OCI-LY1 (cell line): Measurements from ENCODE around the gene SRSF1.

Experiments
- H2AFZ ChIP-seq: fragments of 200-600 bp; sonication (generic), shearing (Covaris generic); 2 replicates; pipeline ENCODE4 v1.6.0; 2014; ENCODE audit warnings: antibody characterized with exemption, mild to moderate bottlenecking, low read length
- H3F3A ChIP-seq: fragments of 200-600 bp; sonication (generic), shearing (Covaris generic); 2 replicates; pipeline ENCODE4 v1.6.0; 2014; ENCODE audit warnings: mild to moderate bottlenecking, antibody characterized with exemption, low read length, moderate library complexity; ENCODE audit not compliant: insufficient read depth
- H3K27ac ChIP-seq: fragments of 200-600 bp; sonication (generic); 2 replicates; pipeline ENCODE4 v1.5.1; 2014; ENCODE audit warnings: low read length, mixed run types, mild to moderate bottlenecking, low read depth; ENCODE audit not compliant: poor library complexity, severe bottlenecking
- H3K27me3 ChIP-seq: fragments of 200-600 bp; sonication (generic); 2 replicates; pipeline ENCODE4 v1.6.0; 2014; ENCODE audit warnings: antibody characterized with exemption, mild to moderate bottlenecking, low read length, moderate library complexity; ENCODE audit not compliant: insufficient read depth
- H3K36me3 ChIP-seq: fragments of 200-600 bp; sonication (generic); 2 replicates; pipeline ENCODE4 v1.6.1; 2014; ENCODE audit warnings: mild to moderate bottlenecking, antibody characterized with exemption, low read length, moderate library complexity, mixed read lengths; ENCODE audit not compliant: insufficient read depth
- H3K4me1 ChIP-seq: fragments of 200-600 bp; sonication (generic); 2 replicates; pipeline ENCODE4 v1.5.1; 2014; ENCODE audit warnings: mild to moderate bottlenecking, low read length, moderate library complexity; ENCODE audit not compliant: insufficient read depth, severe bottlenecking
- H3K4me2 ChIP-seq: fragments of 200-600 bp; sonication (generic), shearing (Covaris generic); 2 replicates; pipeline ENCODE4 v1.6.1; 2014; ENCODE audit warnings: low read length
- H3K4me3 ChIP-seq: fragments of 200-600 bp; sonication (generic); 2 replicates; pipeline ENCODE4 v1.5.1; 2014; ENCODE audit warnings: low read length, low read depth, mild to moderate bottlenecking, mixed read lengths; ENCODE audit not compliant: poor library complexity, severe bottlenecking
- H3K79me2 ChIP-seq: fragments of 200-600 bp; shearing (Covaris generic); 2 replicates; pipeline ENCODE4 v1.6.1; 2016; ENCODE audit warnings: mixed run types, low read length, mixed read lengths; ENCODE audit not compliant: insufficient read depth
- H3K9ac ChIP-seq: fragments of 200-600 bp; sonication (generic), shearing (Covaris generic); 2 replicates; pipeline ENCODE4 v1.6.1; 2014; ENCODE audit warnings: mild to moderate bottlenecking, low read length, mixed read lengths
- H3K9me2 ChIP-seq: fragments of 200-600 bp; sonication (generic), shearing (Covaris generic); 2 replicates; pipeline ENCODE4 v1.6.1; 2014; ENCODE audit warnings: low read depth, mild to moderate bottlenecking, low read length, mixed read lengths
- H3K9me3 ChIP-seq: fragments of 200-600 bp; shearing (Covaris generic); 2 replicates; pipeline ENCODE4 v1.6.1; 2014; ENCODE audit warnings: low read length, mixed read lengths
- H4K20me1 ChIP-seq: fragments of 200-600 bp; sonication (generic), shearing (Covaris generic); 2 replicates; pipeline ENCODE4 v1.6.0; 2016; ENCODE audit warnings: mild to moderate bottlenecking, low read length; ENCODE audit not compliant: insufficient read depth
- CTCF ChIP-seq: fragments of 200-600 bp; sonication (generic), shearing (Covaris generic); IDR thresholded peaks from 2 replicates; pipeline ENCODE4 v1.5.1; 2017; ENCODE audit warnings: mild to moderate bottlenecking, antibody characterized with exemption, low read length, moderate library complexity, mixed read lengths
- EZH2 ChIP-seq: fragments of 200-600 bp; sonication (generic), shearing (Covaris generic); IDR thresholded peaks from 2 replicates; pipeline ENCODE4 v1.8.0; 2017; ENCODE audit warnings: borderline replicate concordance, mixed run types, mild to moderate bottlenecking, antibody characterized with exemption, low read length, moderate library complexity, mixed read lengths

Gene SRSF1

GRCh38 chr17:58050966-58051365 lies 43.9 kb upstream of the SRSF1 start:
- H3K9me2 ChIP-seq = no peaks in the 10 kb centered on the region
- no peak overlapping the region for H2AFZ ChIP-seq
- H3K27me3 ChIP-seq = peaks cover 6% of the 10 kb centered on the region; the same call in 1 of the 2 replicates
- no peaks in the 10 kb centered on the region for H3F3A ChIP-seq
- no peak overlapping the region for H3K27ac ChIP-seq
- no peaks in the 10 kb centered on the region for H4K20me1 ChIP-seq
- no peaks in the 10 kb centered on the region for H3K4me1 ChIP-seq
- no peaks in the 10 kb centered on the region for H3K9me3 ChIP-seq
- no peak overlapping the region for H3K4me3 ChIP-seq
- TF ChIP-seq CTCF (no peak), EZH2 (no peak)
- no peaks in the 10 kb centered on the region for H3K79me2 ChIP-seq
- no peaks in the 10 kb centered on the region for H3K36me3 ChIP-seq
- no peak overlapping the region for H3K9ac ChIP-seq
- no peak overlapping the region for H3K4me2 ChIP-seq

GRCh38 chr17:58049533-58049932 lies 42.5 kb upstream of the SRSF1 start:
- TF ChIP-seq EZH2 (no peak), CTCF (no peak)
- Histone ChIP-seq H3K27me3 (peaks cover 6% of the 10 kb centered on the region; the same call in 1 of the 2 replicates), H2AFZ (no peak overlapping the region), H3K27ac (no peak overlapping the region), H3K9me2 (no peaks in the 10 kb centered on the region), H3K9ac (no peak overlapping the region), H3K36me3 (no peaks in the 10 kb centered on the region), H3K4me3 (no peak overlapping the region), H3K4me1 (no peaks in the 10 kb centered on the region), H3F3A (no peaks in the 10 kb centered on the region), H3K4me2 (no peak overlapping the region), H3K79me2 (no peaks in the 10 kb centered on the region), H4K20me1 (no peaks in the 10 kb centered on the region), H3K9me3 (no peaks in the 10 kb centered on the region)

DNA sequence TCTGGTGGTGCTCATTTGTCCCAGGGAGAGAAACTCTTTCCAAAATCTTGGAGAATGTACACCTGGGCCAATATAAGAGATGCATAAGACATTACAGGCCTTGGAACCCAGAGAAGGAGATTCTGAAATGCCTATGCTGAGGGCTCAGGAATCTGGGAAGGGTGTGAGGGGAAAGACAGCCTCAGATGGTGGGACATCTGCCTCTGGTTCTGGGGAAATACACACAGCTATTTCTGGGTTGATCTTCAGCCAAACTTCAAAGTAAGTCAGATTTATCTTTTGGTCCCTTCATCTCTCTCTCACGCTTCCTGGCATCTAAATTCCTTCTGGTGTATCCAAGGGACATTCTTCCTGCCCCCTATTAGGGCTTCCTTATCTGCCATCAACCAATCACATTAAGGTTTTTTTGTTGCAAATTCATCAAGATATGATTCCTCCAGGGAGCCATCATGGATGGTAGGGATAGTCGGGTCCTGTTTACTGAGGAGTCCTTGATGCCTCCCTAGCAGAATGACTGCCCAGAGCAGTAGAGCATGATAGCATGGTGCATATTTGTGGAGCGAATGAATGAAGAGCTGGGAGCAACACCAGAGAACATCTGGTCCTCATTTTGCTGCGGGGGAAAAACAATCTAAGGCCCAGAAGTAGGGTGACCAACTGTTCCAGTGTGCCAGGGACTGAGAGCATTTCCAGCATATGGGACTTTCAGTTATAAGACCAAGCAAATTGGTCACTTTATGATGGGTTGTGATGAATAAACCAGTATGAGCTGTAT lies 40.5 kb upstream of the SRSF1 start:
- Histone ChIP-seq H3K4me2 (no peak overlapping the region), H2AFZ (no peak overlapping the region), H3K36me3 (no peaks in the 10 kb centered on the region), H4K20me1 (no peaks in the 10 kb centered on the region), H3K27ac (no peak overlapping the region), H3K27me3 (peaks cover 6% of the 10 kb centered on the region; the same call in 1 of the 2 replicates), H3K79me2 (no peaks in the 10 kb centered on the region), H3K9me3 (no peaks in the 10 kb centered on the region), H3K4me3 (no peak overlapping the region), H3K9me2 (no peaks in the 10 kb centered on the region), H3F3A (no peaks in the 10 kb centered on the region), H3K4me1 (no peaks in the 10 kb centered on the region), H3K9ac (no peak overlapping the region)
- TF ChIP-seq CTCF = no peak
- TF ChIP-seq EZH2 = no peak
